Loucy (cell line): Measurements from ENCODE around the gene EFNB2.

ENCODE experiments used
- H2AFZ ChIP-seq: fragments of 200-600 bp; sonication (generic); 2 replicates; pipeline ENCODE4 v1.6.0; 2016; ENCODE audit warnings: antibody characterized with exemption, mild to moderate bottlenecking, low read length, moderate library complexity
- H3F3A ChIP-seq: fragments of 200-600 bp; 2 replicates; pipeline ENCODE4 v1.6.0; 2016; ENCODE audit warnings: antibody characterized with exemption, low read depth, mild to moderate bottlenecking
- H3K27me3 ChIP-seq: fragments of 200-600 bp; sonication (generic); 2 replicates; pipeline ENCODE4 v1.6.1; 2014; ENCODE audit warnings: low read length, mild to moderate bottlenecking; ENCODE audit not compliant: insufficient read depth, poor library complexity, severe bottlenecking
- H3K36me3 ChIP-seq: fragments of 200-600 bp; sonication (generic); 2 replicates; pipeline ENCODE4 v1.6.1; 2016; ENCODE audit warnings: low read length; ENCODE audit not compliant: insufficient read depth
- H3K4me1 ChIP-seq: fragments of 200-600 bp; sonication (generic); 2 replicates; pipeline ENCODE4 v1.5.1; 2014; ENCODE audit warnings: low read length, mild to moderate bottlenecking; ENCODE audit not compliant: insufficient read depth, poor library complexity, severe bottlenecking
- H3K4me2 ChIP-seq: fragments of 200-600 bp; sonication (generic); 2 replicates; pipeline ENCODE4 v1.6.0; 2014; ENCODE audit warnings: antibody characterized with exemption, low read length, low read depth, mild to moderate bottlenecking; ENCODE audit not compliant: poor library complexity, severe bottlenecking
- H3K4me3 ChIP-seq: fragments of 200-600 bp; sonication (generic); 2 replicates; pipeline ENCODE4 v1.5.1; 2014; ENCODE audit warnings: low read length, mild to moderate bottlenecking, mixed read lengths; ENCODE audit not compliant: poor library complexity, severe bottlenecking
- H3K79me2 ChIP-seq: fragments of 200-600 bp; sonication (generic); 2 replicates; pipeline ENCODE4 v1.6.1; 2014; ENCODE audit warnings: low read length; ENCODE audit not compliant: insufficient read depth
- H3K9ac ChIP-seq: fragments of 200-600 bp; sonication (generic); 2 replicates; pipeline ENCODE4 v1.6.0; 2014; ENCODE audit warnings: mild to moderate bottlenecking, low read depth, low read length, moderate library complexity; ENCODE audit not compliant: poor library complexity, severe bottlenecking
- H3K9me2 ChIP-seq: fragments of 200-600 bp; sonication (generic); replicated peaks from 2 replicates; pipeline ENCODE4 v1.6.1; 2016; ENCODE audit warnings: low read depth, low read length, mixed read lengths
- H3K9me3 ChIP-seq: fragments of 200-600 bp; sonication (generic); 2 replicates; pipeline ENCODE4 v1.6.1; 2014; ENCODE audit warnings: mild to moderate bottlenecking, antibody characterized with exemption, low read length, low read depth; ENCODE audit not compliant: insufficient read depth
- H4K20me1 ChIP-seq: fragments of 200-600 bp; sonication (generic); 2 replicates; pipeline ENCODE4 v1.6.0; 2014; ENCODE audit warnings: antibody characterized with exemption, low read length, mild to moderate bottlenecking; ENCODE audit not compliant: insufficient read depth, poor library complexity, severe bottlenecking
- EZH2phosphoT487 ChIP-seq: fragments of 200-600 bp; IDR thresholded peaks from 2 replicates; pipeline ENCODE4 v1.6.1; 2018; ENCODE audit warnings: antibody characterized with exemption, mild to moderate bottlenecking, moderate library complexity, borderline replicate concordance
- TF ChIP-seq, protein P1 (sequence below): fragments of 200-600 bp; sonication (generic); conservative IDR thresholded peaks from 2 replicates; pipeline ENCODE4 v1.5.1; 2014; ENCODE audit warnings: mild to moderate bottlenecking, antibody characterized with exemption, low read length

The EFNB2 gene

DNA sequence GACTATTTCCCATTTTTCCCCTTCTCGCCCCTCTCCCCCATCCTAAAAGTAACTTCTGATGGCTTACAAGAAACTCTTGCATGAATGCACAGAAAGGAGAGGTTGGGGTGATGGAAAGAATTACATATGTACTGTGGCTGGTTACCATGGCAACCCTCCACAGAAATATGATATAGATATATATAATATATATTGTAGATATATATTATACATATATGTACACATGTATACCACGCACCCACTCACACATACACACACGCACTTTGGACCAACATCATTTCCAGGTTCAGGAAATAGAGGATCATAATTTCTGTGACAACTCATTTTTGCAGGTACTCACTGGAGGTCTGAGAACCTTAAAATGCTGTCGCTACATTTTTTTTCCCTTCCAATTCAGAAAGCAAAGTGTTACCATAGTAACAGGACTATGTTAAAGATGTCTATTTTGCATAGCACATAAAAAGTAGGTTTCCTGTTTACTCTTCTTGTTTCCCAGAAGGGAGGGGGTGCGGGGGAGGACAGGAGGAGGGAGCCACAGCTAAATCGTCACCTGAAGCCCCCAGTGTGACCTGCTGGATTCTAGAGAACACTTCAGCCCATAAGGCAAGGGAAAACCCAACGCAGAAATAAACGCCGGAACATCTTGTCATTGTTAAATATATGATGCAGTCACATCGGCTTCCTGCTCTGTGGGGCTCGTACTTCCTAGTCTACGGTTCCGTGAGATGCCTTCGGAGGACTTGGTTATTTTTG is 44.7 kb downstream of the EFNB2 start:
- Histone ChIP-seq H2AFZ (no peak overlapping the region), H3K79me2 (no peaks in the 10 kb centered on the region), H3K9me2 (no peaks in the 10 kb centered on the region), H3K9ac (no peak overlapping the region), H3K4me3 (no peak overlapping the region), H3K4me2 (no peak overlapping the region), H3K9me3 (no peaks in the 10 kb centered on the region), H3F3A (no peaks in the 10 kb centered on the region), H3K36me3 (no peaks in the 10 kb centered on the region), H4K20me1 (no peaks in the 10 kb centered on the region), H3K27me3 (no peaks in the 10 kb centered on the region), H3K4me1 (peaks cover 15% of the 10 kb centered on the region)
- TF ChIP-seq, protein P1, sequence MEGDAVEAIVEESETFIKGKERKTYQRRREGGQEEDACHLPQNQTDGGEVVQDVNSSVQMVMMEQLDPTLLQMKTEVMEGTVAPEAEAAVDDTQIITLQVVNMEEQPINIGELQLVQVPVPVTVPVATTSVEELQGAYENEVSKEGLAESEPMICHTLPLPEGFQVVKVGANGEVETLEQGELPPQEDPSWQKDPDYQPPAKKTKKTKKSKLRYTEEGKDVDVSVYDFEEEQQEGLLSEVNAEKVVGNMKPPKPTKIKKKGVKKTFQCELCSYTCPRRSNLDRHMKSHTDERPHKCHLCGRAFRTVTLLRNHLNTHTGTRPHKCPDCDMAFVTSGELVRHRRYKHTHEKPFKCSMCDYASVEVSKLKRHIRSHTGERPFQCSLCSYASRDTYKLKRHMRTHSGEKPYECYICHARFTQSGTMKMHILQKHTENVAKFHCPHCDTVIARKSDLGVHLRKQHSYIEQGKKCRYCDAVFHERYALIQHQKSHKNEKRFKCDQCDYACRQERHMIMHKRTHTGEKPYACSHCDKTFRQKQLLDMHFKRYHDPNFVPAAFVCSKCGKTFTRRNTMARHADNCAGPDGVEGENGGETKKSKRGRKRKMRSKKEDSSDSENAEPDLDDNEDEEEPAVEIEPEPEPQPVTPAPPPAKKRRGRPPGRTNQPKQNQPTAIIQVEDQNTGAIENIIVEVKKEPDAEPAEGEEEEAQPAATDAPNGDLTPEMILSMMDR: no peak
- TF ChIP-seq EZH2phosphoT487: no peak

DNA sequence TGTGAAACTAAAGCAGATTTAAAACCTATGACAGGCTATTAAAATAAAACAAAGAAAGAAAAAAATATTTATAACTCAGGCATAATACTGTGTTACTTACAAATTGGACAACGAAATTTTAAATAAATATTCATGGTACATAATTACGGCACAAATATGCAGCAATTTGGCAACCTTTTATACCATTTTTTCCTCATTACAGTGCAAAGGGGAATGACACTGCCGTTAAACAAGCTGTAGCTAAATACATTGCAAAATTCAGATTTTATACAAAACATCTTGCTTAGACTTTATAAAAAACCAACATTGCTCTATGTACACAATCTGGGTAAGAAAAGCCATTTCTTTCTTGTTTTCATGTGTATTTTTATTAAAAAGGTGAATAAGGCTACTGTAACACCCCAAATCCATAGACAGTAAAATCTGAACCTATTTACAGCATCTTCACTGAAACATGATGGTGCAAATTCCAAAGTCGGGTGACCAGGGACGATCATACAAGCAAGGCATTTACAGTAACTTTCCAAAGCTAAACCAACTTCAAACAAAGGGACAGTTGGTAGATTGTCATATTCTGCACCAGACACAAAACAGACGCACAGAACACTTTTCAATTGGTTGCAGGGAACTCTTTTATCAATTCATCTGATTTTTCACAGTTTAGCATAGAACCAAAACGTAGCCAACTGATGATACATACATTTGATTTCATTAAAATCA is 45.5 kb downstream of the EFNB2 start:
- Histone ChIP-seq H4K20me1 (no peaks in the 10 kb centered on the region), H3K9me3 (no peaks in the 10 kb centered on the region), H3K4me2 (no peak overlapping the region), H3K4me1 (peaks cover 11% of the 10 kb centered on the region), H3K36me3 (no peaks in the 10 kb centered on the region), H3F3A (no peaks in the 10 kb centered on the region), H3K4me3 (no peak overlapping the region), H3K9ac (no peak overlapping the region), H3K27me3 (no peaks in the 10 kb centered on the region), H3K79me2 (no peaks in the 10 kb centered on the region), H2AFZ (no peak overlapping the region), H3K9me2 (no peaks in the 10 kb centered on the region)
- TF ChIP-seq EZH2phosphoT487: no peak
- TF ChIP-seq, protein P1: no peak

DNA sequence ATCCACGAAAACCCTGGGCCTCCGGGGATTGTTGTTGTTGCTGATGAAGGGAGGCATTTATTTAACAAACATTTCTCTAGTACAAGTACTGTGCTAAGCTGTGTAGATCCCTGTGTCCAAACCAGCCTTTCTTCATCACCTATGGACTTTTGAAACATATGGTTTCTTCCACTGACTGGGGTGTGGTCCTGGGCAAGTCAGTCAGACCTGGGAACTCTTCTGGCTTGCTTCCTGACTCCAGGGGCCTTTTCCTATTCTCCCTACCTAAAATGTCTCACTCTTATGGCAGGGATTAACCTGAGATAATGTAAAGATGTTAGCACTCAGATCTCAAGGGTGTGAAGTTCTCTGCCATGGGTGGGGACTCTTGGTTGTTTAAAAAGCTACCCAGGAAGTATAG is 46.8 kb downstream of the EFNB2 start:
- Histone ChIP-seq H3K4me3 (no peak overlapping the region), H3K27me3 (no peaks in the 10 kb centered on the region), H3K4me2 (no peak overlapping the region), H3K36me3 (no peaks in the 10 kb centered on the region), H3F3A (no peaks in the 10 kb centered on the region), H3K79me2 (no peaks in the 10 kb centered on the region), H4K20me1 (no peaks in the 10 kb centered on the region), H3K9me3 (no peaks in the 10 kb centered on the region), H3K9me2 (no peaks in the 10 kb centered on the region), H3K4me1 (peaks cover 5% of the 10 kb centered on the region), H2AFZ (no peak overlapping the region), H3K9ac (no peak overlapping the region)
- TF ChIP-seq, protein P1: no peak
- no peak for TF ChIP-seq EZH2phosphoT487
